SK-N-SH treated with all-trans-retinoic acid at 6 μM for 48 hours (cell line): ENCODE data around the gene PDE6B.

Experiments used
- ATAC-seq: fragments of 200-7000 bp; cut with Tn5 transposase; 3 replicates; pipeline ENCODE4 v1.9.1; 2020; ENCODE audit warnings: mild to moderate bottlenecking, moderate library complexity
- ARNTL ChIP-seq: fragments of 450-650 bp; formaldehyde crosslinking; IDR thresholded peaks from 2 replicates; pipeline ENCODE4 v1.5.0; 2020; ENCODE audit warnings: low read depth, mild to moderate bottlenecking, moderate library complexity, borderline replicate concordance
- BACH2 ChIP-seq: fragments of 250-450 bp; sonication (Bioruptor Pico); IDR thresholded peaks from 2 replicates; pipeline ENCODE4 v1.9.0; 2021; ENCODE audit warnings: mild to moderate bottlenecking, borderline replicate concordance
- CSDC2 ChIP-seq: fragments of 250-450 bp; sonication (Bioruptor Pico); IDR thresholded peaks from 2 replicates; pipeline ENCODE4 v1.5.0; 2020; ENCODE audit warnings: mild to moderate bottlenecking, moderate library complexity
- CSRNP3 ChIP-seq: fragments of 250-450 bp; sonication (Bioruptor Pico); IDR thresholded peaks from 2 replicates; pipeline ENCODE4 v1.5.1; 2021; ENCODE audit warnings: mild to moderate bottlenecking, moderate library complexity
- ESRRG ChIP-seq: fragments of 250-450 bp; sonication (Bioruptor Pico); IDR thresholded peaks from 2 replicates; pipeline ENCODE4 v1.6.1; 2021; ENCODE audit warnings: mild to moderate bottlenecking
- GLIS3 ChIP-seq: fragments of 250-450 bp; sonication (Bioruptor Pico); IDR thresholded peaks from 2 replicates; pipeline ENCODE4 v1.5.0; 2020; ENCODE audit warnings: mild to moderate bottlenecking, moderate library complexity
- ISL1 ChIP-seq: fragments of 250-450 bp; sonication (Bioruptor Pico); IDR thresholded peaks from 2 replicates; pipeline ENCODE4 v2.1.2; 2022; ENCODE audit warnings: mild to moderate bottlenecking, moderate library complexity
- OSR1 ChIP-seq: fragments of 250-450 bp; sonication (Bioruptor Pico); IDR thresholded peaks from 2 replicates; pipeline ENCODE4 v1.8.0; 2022; ENCODE audit warnings: moderate library complexity, mild to moderate bottlenecking, inconsistent platforms
- POU6F1 ChIP-seq: fragments of 250-450 bp; sonication (Bioruptor Pico); IDR thresholded peaks from 2 replicates; pipeline ENCODE4 v1.8.0; 2021; ENCODE audit warnings: low read depth, mild to moderate bottlenecking, moderate library complexity, borderline replicate concordance
- PPARA ChIP-seq: fragments of 250-450 bp; sonication (Bioruptor Pico); IDR thresholded peaks from 2 replicates; pipeline ENCODE4 v1.5.0; 2020; ENCODE audit warnings: mild to moderate bottlenecking, borderline replicate concordance
- RARB ChIP-seq: fragments of 250-450 bp; sonication (Bioruptor Pico); IDR thresholded peaks from 2 replicates; pipeline ENCODE4 v1.8.0; 2021; ENCODE audit warnings: mild to moderate bottlenecking, moderate library complexity
- SNAI2 ChIP-seq: fragments of 250-450 bp; sonication (Bioruptor Pico); IDR thresholded peaks from 2 replicates; pipeline ENCODE4 v1.5.0; 2020; ENCODE audit warnings: mild to moderate bottlenecking, moderate library complexity
- TCF4 ChIP-seq: fragments of 250-450 bp; sonication (Bioruptor Pico); IDR thresholded peaks from 2 replicates; pipeline ENCODE4 v1.8.0; 2021; ENCODE audit warnings: mild to moderate bottlenecking, moderate library complexity, borderline replicate concordance
- TOX ChIP-seq: fragments of 250-450 bp; sonication (Bioruptor Pico); IDR thresholded peaks from 2 replicates; pipeline ENCODE4 v1.8.0; 2021; ENCODE audit warnings: mild to moderate bottlenecking, moderate library complexity, borderline replicate concordance
- TSHZ2 ChIP-seq: fragments of 250-450 bp; sonication (Bioruptor Pico); IDR thresholded peaks from 2 replicates; pipeline ENCODE4 v1.5.0; 2020; ENCODE audit warnings: mild to moderate bottlenecking, moderate library complexity
- ZC3H10 ChIP-seq: fragments of 250-450 bp; sonication (Bioruptor Pico); IDR thresholded peaks from 2 replicates; pipeline ENCODE4 v1.5.1; 2021; ENCODE audit warnings: mild to moderate bottlenecking, moderate library complexity
- ZFP3 ChIP-seq: fragments of 250-450 bp; sonication (Bioruptor Pico); IDR thresholded peaks from 2 replicates; pipeline ENCODE4 v1.5.0; 2020; ENCODE audit warnings: mild to moderate bottlenecking, moderate library complexity
- ZFP30 ChIP-seq: fragments of 450-650 bp; formaldehyde crosslinking; IDR thresholded peaks from 2 replicates; pipeline ENCODE4 v1.5.0; 2022; ENCODE audit warnings: mild to moderate bottlenecking, moderate library complexity
- ZNF70 ChIP-seq: fragments of 450-650 bp; formaldehyde crosslinking; IDR thresholded peaks from 2 replicates; pipeline ENCODE4 v1.5.0; 2020; ENCODE audit warnings: mild to moderate bottlenecking, moderate library complexity
- ZNF8 ChIP-seq: fragments of 450-650 bp; formaldehyde crosslinking; IDR thresholded peaks from 2 replicates; pipeline ENCODE4 v1.5.0; 2020; ENCODE audit warnings: mild to moderate bottlenecking, moderate library complexity
- TF ChIP-seq, protein P1 (sequence below): fragments of 250-450 bp; sonication (Bioruptor Pico); IDR thresholded peaks from 2 replicates; pipeline ENCODE4 v1.8.0; 2020; ENCODE audit warnings: mild to moderate bottlenecking, moderate library complexity, borderline replicate concordance
- TF ChIP-seq, protein P2 (sequence below): fragments of 250-450 bp; sonication (Bioruptor Pico); IDR thresholded peaks from 2 replicates; pipeline ENCODE4 v1.5.1; 2020; ENCODE audit warnings: low read depth, mild to moderate bottlenecking, moderate library complexity

The PDE6B gene

GRCh38 chr4:706834-707598, 81.6 kb downstream of the PDE6B start:
- no peak for ATAC-seq
- TF ChIP-seq ISL1 (CRISPR knock-in tag) (no peak), ZFP3 (no peak), CSDC2 (CRISPR knock-in tag) (no peak), OSR1 (CRISPR knock-in tag) (no peak)

- ATAC-seq: no peak
- no peak for TF ChIP-seq ZC3H10 (CRISPR knock-in tag)
- no peak for TF ChIP-seq ARNTL
- no peak for TF ChIP-seq TCF4 (CRISPR knock-in tag)
- TF ChIP-seq ZNF70: no peak
- no peak for TF ChIP-seq ISL1 (CRISPR knock-in tag)
- no peak for TF ChIP-seq ZFP30 (CRISPR knock-in tag)
- TF ChIP-seq PPARA (CRISPR knock-in tag): no peak
- no peak for TF ChIP-seq RARB
- TF ChIP-seq GLIS3 (CRISPR knock-in tag): no peak
- TF ChIP-seq, protein P1, sequence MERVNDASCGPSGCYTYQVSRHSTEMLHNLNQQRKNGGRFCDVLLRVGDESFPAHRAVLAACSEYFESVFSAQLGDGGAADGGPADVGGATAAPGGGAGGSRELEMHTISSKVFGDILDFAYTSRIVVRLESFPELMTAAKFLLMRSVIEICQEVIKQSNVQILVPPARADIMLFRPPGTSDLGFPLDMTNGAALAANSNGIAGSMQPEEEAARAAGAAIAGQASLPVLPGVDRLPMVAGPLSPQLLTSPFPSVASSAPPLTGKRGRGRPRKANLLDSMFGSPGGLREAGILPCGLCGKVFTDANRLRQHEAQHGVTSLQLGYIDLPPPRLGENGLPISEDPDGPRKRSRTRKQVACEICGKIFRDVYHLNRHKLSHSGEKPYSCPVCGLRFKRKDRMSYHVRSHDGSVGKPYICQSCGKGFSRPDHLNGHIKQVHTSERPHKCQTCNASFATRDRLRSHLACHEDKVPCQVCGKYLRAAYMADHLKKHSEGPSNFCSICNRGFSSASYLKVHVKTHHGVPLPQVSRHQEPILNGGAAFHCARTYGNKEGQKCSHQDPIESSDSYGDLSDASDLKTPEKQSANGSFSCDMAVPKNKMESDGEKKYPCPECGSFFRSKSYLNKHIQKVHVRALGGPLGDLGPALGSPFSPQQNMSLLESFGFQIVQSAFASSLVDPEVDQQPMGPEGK: no peak
- TF ChIP-seq SNAI2 (CRISPR knock-in tag): no peak
- TF ChIP-seq, all 23 proteins: peak for 0
Measured at GRCh38 chr4:707929-708630, 82.7 kb downstream of the PDE6B start.

DNA sequence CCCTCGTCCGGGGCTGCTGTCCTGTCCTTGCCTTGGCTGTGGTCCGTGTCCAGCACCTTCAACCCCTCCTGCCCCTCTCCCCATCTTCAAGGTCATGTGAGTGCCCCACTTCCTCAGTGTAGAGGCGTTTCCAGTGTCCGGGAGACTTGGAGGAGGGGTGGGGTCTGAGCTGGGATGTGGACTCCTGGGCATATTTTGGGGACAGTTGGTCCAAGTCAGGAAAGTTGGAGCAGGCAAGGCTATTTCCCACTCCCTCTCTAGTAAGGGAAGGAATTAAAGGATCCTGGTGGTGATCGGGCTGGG, 83.2 kb downstream of the PDE6B start:
- TF ChIP-seq ZFP30 (CRISPR knock-in tag): no peak
- TF ChIP-seq TSHZ2 (CRISPR knock-in tag): no peak
- no peak for TF ChIP-seq ARNTL
- no peak for TF ChIP-seq OSR1 (CRISPR knock-in tag)
- TF ChIP-seq ZC3H10 (CRISPR knock-in tag): no peak
- no peak for TF ChIP-seq ESRRG (CRISPR knock-in tag)
- no peak for TF ChIP-seq ZFP3
- TF ChIP-seq ISL1 (CRISPR knock-in tag): no peak
- no peak for TF ChIP-seq BACH2 (CRISPR knock-in tag)
- TF ChIP-seq CSDC2 (CRISPR knock-in tag): no peak
- TF ChIP-seq ZNF8 (CRISPR knock-in tag): no peak
- ATAC-seq: no peak

GRCh38 chr4:709348-709747, 84.0 kb downstream of the PDE6B start:
- ATAC-seq: no peak
- TF ChIP-seq ZNF8 (CRISPR knock-in tag) (no peak), CSRNP3 (CRISPR knock-in tag) (no peak), BACH2 (CRISPR knock-in tag) (no peak), TSHZ2 (CRISPR knock-in tag) (no peak), POU6F1 (CRISPR knock-in tag) (no peak), PPARA (CRISPR knock-in tag) (no peak), TOX (no peak), ZNF70 (no peak), ARNTL (no peak), GLIS3 (CRISPR knock-in tag) (no peak)
- TF ChIP-seq, protein P2, sequence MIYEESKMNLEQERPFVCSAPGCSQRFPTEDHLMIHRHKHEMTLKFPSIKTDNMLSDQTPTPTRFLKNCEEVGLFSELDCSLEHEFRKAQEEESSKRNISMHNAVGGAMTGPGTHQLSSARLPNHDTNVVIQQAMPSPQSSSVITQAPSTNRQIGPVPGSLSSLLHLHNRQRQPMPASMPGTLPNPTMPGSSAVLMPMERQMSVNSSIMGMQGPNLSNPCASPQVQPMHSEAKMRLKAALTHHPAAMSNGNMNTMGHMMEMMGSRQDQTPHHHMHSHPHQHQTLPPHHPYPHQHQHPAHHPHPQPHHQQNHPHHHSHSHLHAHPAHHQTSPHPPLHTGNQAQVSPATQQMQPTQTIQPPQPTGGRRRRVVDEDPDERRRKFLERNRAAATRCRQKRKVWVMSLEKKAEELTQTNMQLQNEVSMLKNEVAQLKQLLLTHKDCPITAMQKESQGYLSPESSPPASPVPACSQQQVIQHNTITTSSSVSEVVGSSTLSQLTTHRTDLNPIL: no peak
